Small intestine (tissue), 7 donors: Measurements from ENCODE around the gene SEMA5B. TPM values are rescaled to one million over a fixed set of nuclear protein-coding genes. Genes with fewer than 3 reads are reported as not detected.

Experiments
- DNase-seq, 2 donors: peaks; one replicate each; pipeline versions ENCODE4 v3.0.0 to v3.0.0-alpha.2; 2013
- FAIRE-seq: peaks from 2 replicates; lab custom pipeline; 2012; peaks lifted over from hg19 to GRCh38; lab: Jason Lieb, UNC
- H3K27ac ChIP-seq, 3 donors: one replicate each; pipeline ENCODE4 v1.5.1; 2013; ENCODE audit warnings: low read length in 2 of 3, mild to moderate bottlenecking in 2 of 3, control low read depth in 1 of 3, inconsistent platforms in 1 of 3, low read depth in 1 of 3, moderate library complexity in 1 of 3
- H3K27me3 ChIP-seq, 3 donors: one replicate each; pipeline ENCODE4 v1.6.1; 2013; ENCODE audit warnings: low read length in 3 of 3, inconsistent platforms in 1 of 3; ENCODE audit not compliant: control insufficient read depth in 3 of 3, insufficient read depth in 3 of 3
- H3K36me3 ChIP-seq, 3 donors: one replicate each; pipeline ENCODE4 v1.6.1; 2013; ENCODE audit warnings: low read length in 3 of 3, inconsistent platforms in 1 of 3, low read depth in 1 of 3, mild to moderate bottlenecking in 1 of 3, moderate library complexity in 1 of 3; ENCODE audit not compliant: control insufficient read depth in 3 of 3, insufficient read depth in 2 of 3
- H3K4me1 ChIP-seq, 3 donors: one replicate each; pipeline ENCODE4 v1.6.1; 2013; ENCODE audit warnings: low read length in 2 of 3, inconsistent platforms in 1 of 3, low read depth in 1 of 3, mild to moderate bottlenecking in 1 of 3, moderate library complexity in 1 of 3; ENCODE audit not compliant: control insufficient read depth in 3 of 3, insufficient read depth in 2 of 3
- H3K4me3 ChIP-seq, 3 donors: one replicate each; pipeline ENCODE4 v1.5.1; 2013; ENCODE audit warnings: low read length in 3 of 3, control low read depth in 1 of 3, inconsistent platforms in 1 of 3, low read depth in 1 of 3, mild to moderate bottlenecking in 1 of 3, moderate library complexity in 1 of 3
- H3K9me3 ChIP-seq, 2 donors: one replicate each; pipeline ENCODE4 v1.6.1; 2013; ENCODE audit warnings: low read depth in 1 of 2, low read length in 1 of 2; ENCODE audit not compliant: control insufficient read depth in 2 of 2, insufficient read depth in 1 of 2
- WGBS, 3 donors: extraction: QIAGEN DNeasy Blood & Tissue Kit; methylation state at CpG; one replicate each; pipeline ENCODE4 v1.1.7; 2013; 5-methylcytosine and 5-hydroxymethylcytosine counted together
- polyA plus RNA-seq, 4 donors: library from polyadenylated mRNA; stranded (reverse) in 3 of 4; unstranded in 1 of 4; fragments of 200-250 nt in 3 of 4; fragments of 120-200 nt in 1 of 4; gene quantifications; one replicate each; pipeline versions ENCODE4 v1.2.1 to v1.2.3, GENCODE V29; 2013
- donor health status: healthy with polysubstance abuse.
- donor health status: control.
- donor health status: control.
- donor health status: Bipolar disorder and iron deficiency.
- donor health status: healthy.

The SEMA5B gene
- polyA plus RNA-seq, 4 donors = 0.75 to 4.0 (median 1.9) TPM; not detected in 1

GRCh38 chr3:122987231-122987630 is 40.3 kb downstream of the SEMA5B start:
- Histone ChIP-seq H3K36me3 (no peaks in the 10 kb centered on the region), H3K27me3 (peaks cover 0 to 51% (median 3%) of the 10 kb centered on the region in 3 donors), H3K9me3 (no peaks in the 10 kb centered on the region), H3K4me3 (no peak overlapping the region), H3K27ac (no peak overlapping the region), H3K4me1 (no peaks in the 10 kb centered on the region)
- DNase-seq (no peak), FAIRE-seq (no peak)
- 85 to 89% (median 87%) methylated on average over 1 to 2 of the region's 2 CpGs for WGBS, 3 donors

GRCh38 chr3:122986693-122987179 is 40.8 kb downstream of the SEMA5B start:
- H3K36me3 ChIP-seq = no peaks in the 10 kb centered on the region
- no peaks in the 10 kb centered on the region for H3K9me3 ChIP-seq
- H3K4me3 ChIP-seq = no peak overlapping the region
- no peak for DNase-seq
- FAIRE-seq = no peak
- H3K27me3 ChIP-seq = peaks cover 0 to 47% (median 3%) of the 10 kb centered on the region in 3 donors
- H3K27ac ChIP-seq = no peak overlapping the region
- H3K4me1 ChIP-seq = no peaks in the 10 kb centered on the region
- WGBS, 3 donors = 57 to 65% (median 64%) methylated on average over 6 of the region's 6 CpGs

GRCh38 chr3:122985539-122985938 is 42.0 kb downstream of the SEMA5B start:
- H3K4me3 ChIP-seq = no peak overlapping the region
- no peaks in the 10 kb centered on the region for H3K36me3 ChIP-seq
- WGBS, 3 donors = 71 to 88% (median 80%) methylated on average over 4 of the region's 4 CpGs
- H3K27me3 ChIP-seq = peaks cover 0 to 47% (median 0%) of the 10 kb centered on the region in 3 donors
- no peak for FAIRE-seq
- no peak overlapping the region for H3K27ac ChIP-seq
- no peaks in the 10 kb centered on the region for H3K4me1 ChIP-seq
- DNase-seq = no peak
- no peaks in the 10 kb centered on the region for H3K9me3 ChIP-seq

GRCh38 chr3:122984650-122985049 is 42.9 kb downstream of the SEMA5B start:
- no peak overlapping the region for H3K4me3 ChIP-seq

GRCh38 chr3:122984007-122984406 is 43.6 kb downstream of the SEMA5B start:
- Histone ChIP-seq H3K4me1 (no peaks in the 10 kb centered on the region), H3K27me3 (peaks cover 0 to 43% (median 0%) of the 10 kb centered on the region in 3 donors), H3K36me3 (no peaks in the 10 kb centered on the region), H3K9me3 (no peaks in the 10 kb centered on the region), H3K27ac (no peak overlapping the region), H3K4me3 (no peak overlapping the region)
- WGBS, 3 donors = 72 to 82% (median 74%) methylated on average over 10 to 11 of the region's 11 CpGs
- DNase-seq (no peak), FAIRE-seq (no peak)

More at GRCh38 chr3:122984650-122985049, 42.9 kb downstream of the SEMA5B start:
- Histone ChIP-seq H3K36me3 (no peaks in the 10 kb centered on the region), H3K27ac (no peak overlapping the region), H3K4me1 (no peaks in the 10 kb centered on the region), H3K27me3 (peaks cover 0 to 44% (median 0%) of the 10 kb centered on the region in 3 donors), H3K9me3 (no peaks in the 10 kb centered on the region)
- 84 to 91% (median 91%) methylated on average over 3 of the region's 3 CpGs for WGBS, 3 donors
- FAIRE-seq (no peak), DNase-seq (no peak)

- 50 to 82% (median 76%) methylated on average over 15 of the region's 15 CpGs for WGBS, 3 donors
- Histone ChIP-seq H3K4me3 (no peak overlapping the region), H3K4me1 (peaks cover 0 to 10% (median 0%) of the 10 kb centered on the region in 3 donors), H3K27ac (no peak overlapping the region), H3K9me3 (no peaks in the 10 kb centered on the region), H3K27me3 (peaks cover 0 to 36% (median 0%) of the 10 kb centered on the region in 3 donors), H3K36me3 (no peaks in the 10 kb centered on the region)
- DNase-seq (peak in 1 of 2 donors; percentile 15), FAIRE-seq (no peak)
These were observed 45.1 kb downstream of the SEMA5B start for GRCh38 chr3:122982216-122983185.

GRCh38 chr3:122979211-122979610 is 48.4 kb downstream of the SEMA5B start:
- Histone ChIP-seq H3K4me1 (peaks cover 0 to 10% (median 0%) of the 10 kb centered on the region in 3 donors), H3K9me3 (no peaks in the 10 kb centered on the region), H3K27me3 (peaks cover 0 to 22% (median 0%) of the 10 kb centered on the region in 3 donors), H3K36me3 (no peaks in the 10 kb centered on the region), H3K4me3 (no peak overlapping the region), H3K27ac (no peak overlapping the region)
- WGBS, 3 donors = 73 to 79% (median 76%) methylated on average over 8 of the region's 8 CpGs
- DNase-seq = no peak
- no peak for FAIRE-seq

- Histone ChIP-seq H3K27me3 (peaks cover 0 to 16% (median 0%) of the 10 kb centered on the region in 3 donors), H3K4me1 (peaks cover 0 to 10% (median 0%) of the 10 kb centered on the region in 3 donors), H3K36me3 (no peaks in the 10 kb centered on the region), H3K9me3 (no peaks in the 10 kb centered on the region), H3K4me3 (no peak overlapping the region), H3K27ac (no peak overlapping the region)
- DNase-seq = no peak
- FAIRE-seq = no peak
- 81 to 85% (median 82%) methylated on average over 6 of the region's 6 CpGs for WGBS, 3 donors
These were observed 49.0 kb downstream of the SEMA5B start for GRCh38 chr3:122978569-122978968.
